IPS-18c (cell line): ENCODE measurements around the gene EGLN2.

ENCODE experiments used
- H3K4me3 ChIP-seq: 2 replicates; pipeline ENCODE4 v1.7.0; 2013; ENCODE audit warnings: low read depth, mild to moderate bottlenecking, low read length, moderate library complexity; ENCODE audit not compliant: insufficient read depth
- H3K9me3 ChIP-seq: one replicate; pipeline ENCODE4 v1.6.1; 2013; ENCODE audit warnings: mild to moderate bottlenecking, low read length, moderate library complexity; ENCODE audit not compliant: control insufficient read depth, insufficient read depth

Gene EGLN2

GRCh38 chr19:40797166-40797962 lies 1.6 kb upstream of the EGLN2 start:
- Histone ChIP-seq H3K9me3 (no peaks in the 10 kb centered on the region), H3K4me3 (no peak overlapping the region)

DNA sequence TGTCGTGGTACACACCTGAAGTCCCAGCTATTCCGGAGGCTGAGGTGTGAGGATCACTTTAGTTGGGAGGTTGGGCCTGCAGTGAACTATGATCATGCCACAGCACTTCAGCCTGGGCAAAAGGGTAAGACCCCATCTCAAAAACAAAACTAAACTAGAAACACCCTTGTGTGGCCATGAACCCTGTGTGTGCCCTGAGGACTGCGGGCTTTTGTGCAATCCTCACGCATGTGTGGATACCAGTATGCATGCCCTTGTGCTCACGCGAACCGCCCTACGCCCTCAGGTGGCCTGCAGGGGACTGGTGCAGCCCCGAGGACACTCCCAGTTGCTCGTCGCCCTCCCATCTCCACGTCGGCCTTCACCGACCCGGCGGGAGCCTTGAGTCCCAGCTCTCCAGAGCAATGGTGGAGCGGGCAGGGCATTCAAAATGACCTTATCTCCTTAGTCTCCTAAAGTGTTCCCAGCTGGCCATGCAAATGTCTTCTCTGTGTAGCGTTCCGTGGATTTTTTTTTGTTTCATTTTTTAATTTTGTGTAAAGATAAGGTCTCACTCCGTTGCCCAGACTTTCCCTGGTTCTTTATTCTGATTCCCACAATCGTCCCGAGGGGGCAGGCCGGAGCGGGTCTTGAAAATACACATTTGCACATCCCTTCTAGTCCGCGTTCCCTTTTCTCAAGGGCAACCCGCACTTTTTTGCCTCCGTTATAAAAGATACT lies 868 bp upstream of the EGLN2 start:
- peak overlapping the region; percentile 74 for H3K4me3 ChIP-seq
- no peaks in the 10 kb centered on the region for H3K9me3 ChIP-seq

DNA sequence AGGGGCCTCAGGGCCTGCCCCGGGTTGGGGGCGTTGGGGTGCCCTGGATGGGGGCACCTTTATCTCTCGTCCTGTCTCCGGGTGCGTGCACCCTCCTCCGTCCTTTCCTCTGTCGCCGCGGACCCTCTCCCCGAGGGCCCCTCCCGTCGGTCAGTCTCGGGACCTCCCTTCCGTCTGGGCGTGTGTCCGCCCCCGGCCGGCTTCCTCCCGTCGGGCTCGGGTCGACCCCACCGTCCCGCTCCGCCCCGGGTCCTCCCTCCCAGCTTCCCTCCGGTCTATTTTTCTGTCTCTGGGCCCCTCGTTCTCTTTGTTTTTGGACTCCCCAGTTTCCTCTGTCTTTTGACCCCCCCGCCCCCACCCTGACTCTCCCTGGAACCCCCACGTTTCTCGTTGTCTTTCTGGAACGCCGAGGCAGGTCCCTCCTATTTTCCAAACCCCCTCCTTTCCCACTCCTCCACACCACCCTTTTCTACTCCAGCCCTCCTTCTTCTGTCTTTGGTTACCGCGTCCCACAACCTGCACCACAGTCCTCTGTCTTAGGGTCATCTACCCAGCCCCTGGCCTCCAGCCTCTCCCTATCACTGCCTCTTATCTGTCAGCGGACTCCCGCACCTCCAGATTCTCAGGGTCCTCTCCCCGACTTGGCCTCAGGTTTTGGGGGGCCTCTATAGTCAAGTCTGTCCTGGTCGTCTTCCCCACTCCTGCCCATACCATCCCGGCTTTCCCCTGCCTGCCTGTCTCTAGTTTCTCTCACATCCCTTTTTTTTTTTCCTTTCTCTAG lies 757 bp downstream of the EGLN2 start:
- H3K9me3 ChIP-seq = no peaks in the 10 kb centered on the region

GRCh38 chr19:40800339-40800996 lies 1.5 kb downstream of the EGLN2 start:
- H3K4me3 ChIP-seq = peak overlapping the region; percentile 75

More for the DNA sequence above, 757 bp downstream of the EGLN2 start:
- peak overlapping the region; percentile 75 for H3K4me3 ChIP-seq

DNA sequence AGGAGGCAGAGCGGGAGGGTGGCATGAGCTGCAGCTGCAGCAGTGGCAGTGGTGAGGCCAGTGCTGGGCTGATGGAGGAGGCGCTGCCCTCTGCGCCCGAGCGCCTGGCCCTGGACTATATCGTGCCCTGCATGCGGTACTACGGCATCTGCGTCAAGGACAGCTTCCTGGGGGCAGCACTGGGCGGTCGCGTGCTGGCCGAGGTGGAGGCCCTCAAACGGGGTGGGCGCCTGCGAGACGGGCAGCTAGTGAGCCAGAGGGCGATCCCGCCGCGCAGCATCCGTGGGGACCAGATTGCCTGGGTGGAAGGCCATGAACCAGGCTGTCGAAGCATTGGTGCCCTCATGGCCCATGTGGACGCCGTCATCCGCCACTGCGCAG lies 2.0 kb downstream of the EGLN2 start:
- H3K9me3 ChIP-seq = no peaks in the 10 kb centered on the region
- H3K4me3 ChIP-seq = no peak overlapping the region; the same call in 1 of the 2 replicates

More at GRCh38 chr19:40800339-40800996, 1.5 kb downstream of the EGLN2 start:
- no peaks in the 10 kb centered on the region for H3K9me3 ChIP-seq

DNA sequence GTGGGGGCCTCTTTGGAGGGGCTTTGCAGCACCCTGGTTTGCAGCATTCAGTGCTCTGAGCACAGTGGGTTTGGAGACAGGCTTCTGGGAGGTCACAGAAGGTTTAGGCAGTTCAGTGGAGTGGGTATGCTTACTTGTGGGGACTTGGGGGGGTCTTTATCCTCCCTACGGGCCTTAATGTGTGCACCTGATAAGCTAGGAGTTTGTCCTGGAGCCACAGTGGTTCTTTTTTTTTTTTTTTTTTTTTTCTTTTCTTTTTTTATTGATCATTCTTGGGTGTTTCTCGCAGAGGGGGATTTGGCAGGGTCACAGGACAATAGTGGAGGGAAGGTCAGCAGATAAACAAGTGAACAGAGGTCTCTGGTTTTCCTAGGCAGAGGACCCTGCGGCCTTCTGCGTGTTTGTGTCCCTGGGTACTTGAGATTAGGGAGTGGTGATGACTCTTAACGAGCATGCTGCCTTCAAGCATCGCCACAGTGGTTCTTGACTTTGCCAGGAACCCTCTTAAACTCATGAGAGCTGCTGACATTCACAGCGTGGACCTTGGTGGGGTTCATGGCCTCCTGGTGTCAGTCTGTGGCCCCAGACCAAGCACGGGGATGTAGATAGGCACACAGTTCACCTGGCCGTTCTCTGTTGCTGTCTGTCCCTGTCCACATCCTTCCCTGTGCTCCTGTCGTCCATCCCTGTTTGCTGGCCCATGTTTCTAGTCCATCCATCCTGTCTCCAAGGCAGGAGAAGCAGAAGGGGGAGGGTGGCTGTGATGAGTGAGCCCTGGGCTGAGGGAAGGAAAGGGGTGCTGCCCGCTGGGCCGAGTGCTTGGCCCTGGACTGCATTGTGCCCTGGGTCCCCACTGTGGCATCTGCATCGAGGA lies 2.7 kb downstream of the EGLN2 start:
- H3K9me3 ChIP-seq = no peaks in the 10 kb centered on the region

DNA sequence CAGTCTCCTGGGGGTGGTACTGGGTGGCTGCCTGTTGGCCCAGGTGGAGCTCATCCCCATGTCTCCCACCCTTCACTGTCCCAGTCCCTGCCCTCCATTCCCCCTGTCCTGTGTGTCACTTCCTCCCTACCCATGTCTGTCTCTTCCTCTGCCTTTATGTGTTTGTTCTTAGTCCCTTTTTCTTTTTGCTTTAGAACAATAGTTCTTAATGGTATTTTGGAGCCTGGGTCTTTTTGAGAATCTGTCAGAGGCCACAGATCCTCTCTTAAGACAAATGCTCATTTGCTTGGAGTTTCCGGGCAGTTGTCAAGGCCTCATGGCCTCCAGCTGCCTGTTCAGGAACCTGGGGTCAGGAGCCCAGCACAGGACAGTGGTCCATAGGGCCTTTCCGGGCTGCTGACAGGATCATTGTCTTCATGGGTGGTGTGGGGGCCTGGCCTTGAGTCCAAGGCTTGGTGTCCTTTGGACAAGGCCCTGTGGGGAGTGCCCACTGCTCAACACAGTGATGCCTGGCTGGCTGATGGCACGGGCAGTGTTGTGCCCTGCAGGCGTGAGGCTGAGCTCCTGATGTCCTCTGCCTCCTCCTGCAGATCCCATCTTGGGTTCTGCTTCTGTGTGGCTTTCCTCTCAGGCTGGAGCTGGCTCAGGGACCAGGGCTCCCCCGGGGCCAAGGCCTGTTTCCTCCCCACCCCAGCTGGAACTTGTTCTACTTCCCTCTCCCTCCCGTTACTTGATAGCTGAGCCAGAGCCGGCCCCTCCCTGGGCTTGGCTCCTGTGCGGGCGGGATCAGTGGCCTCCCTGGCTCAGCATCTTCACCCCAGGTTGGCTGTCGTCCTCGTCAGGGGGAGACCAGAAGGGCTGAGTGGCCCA lies 3.5 kb downstream of the EGLN2 start:
- Histone ChIP-seq H3K9me3 (no peaks in the 10 kb centered on the region), H3K4me3 (no peak overlapping the region)

More for the DNA sequence above, 2.7 kb downstream of the EGLN2 start:
- H3K4me3 ChIP-seq = peak overlapping the region; percentile 20; the same call in 1 of the 2 replicates

- Histone ChIP-seq H3K9me3 (no peaks in the 10 kb centered on the region), H3K4me3 (no peak overlapping the region)
Measured at GRCh38 chr19:40803170-40803856, 4.3 kb downstream of the EGLN2 start.

- no peak overlapping the region for H3K4me3 ChIP-seq
Measured at GRCh38 chr19:40803857-40804782, 5.1 kb downstream of the EGLN2 start.

GRCh38 chr19:40804783-40805242 lies 5.8 kb downstream of the EGLN2 start:
- Histone ChIP-seq H3K4me3 (no peak overlapping the region; the same call in 1 of the 2 replicates), H3K9me3 (no peaks in the 10 kb centered on the region)

More at GRCh38 chr19:40803857-40804782, 5.1 kb downstream of the EGLN2 start:
- H3K9me3 ChIP-seq = no peaks in the 10 kb centered on the region

DNA sequence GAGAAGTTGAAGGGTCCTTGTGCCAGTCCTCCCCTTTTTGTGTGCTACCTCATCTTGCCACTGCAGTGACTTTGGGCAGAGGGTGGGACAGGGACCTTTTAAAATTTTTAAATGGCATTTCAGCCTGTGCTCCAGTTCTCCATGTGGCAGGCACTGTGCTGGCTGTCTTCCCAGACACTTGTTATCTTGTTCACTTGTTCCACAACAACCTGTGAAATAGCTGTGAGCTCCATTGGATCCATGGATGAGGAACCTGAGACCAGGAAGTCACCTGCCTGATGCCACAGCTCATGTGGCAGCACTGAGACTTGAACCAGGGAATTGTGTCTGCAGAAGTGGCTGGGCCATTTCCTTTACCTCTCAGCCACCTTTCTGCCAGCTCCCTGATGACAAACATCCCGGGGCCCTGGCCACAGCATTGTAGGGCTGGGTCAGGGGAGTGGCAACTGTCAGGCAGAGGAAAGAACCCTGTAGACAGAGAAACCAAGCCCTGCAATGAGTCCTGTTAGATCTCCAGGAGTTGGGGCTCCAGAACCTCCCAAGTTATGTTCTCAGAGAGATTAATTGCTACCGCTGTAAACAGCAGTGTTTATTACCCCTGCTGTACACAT lies 6.4 kb downstream of the EGLN2 start:
- H3K9me3 ChIP-seq = no peaks in the 10 kb centered on the region
- no peak overlapping the region; the same call in 1 of the 2 replicates for H3K4me3 ChIP-seq

DNA sequence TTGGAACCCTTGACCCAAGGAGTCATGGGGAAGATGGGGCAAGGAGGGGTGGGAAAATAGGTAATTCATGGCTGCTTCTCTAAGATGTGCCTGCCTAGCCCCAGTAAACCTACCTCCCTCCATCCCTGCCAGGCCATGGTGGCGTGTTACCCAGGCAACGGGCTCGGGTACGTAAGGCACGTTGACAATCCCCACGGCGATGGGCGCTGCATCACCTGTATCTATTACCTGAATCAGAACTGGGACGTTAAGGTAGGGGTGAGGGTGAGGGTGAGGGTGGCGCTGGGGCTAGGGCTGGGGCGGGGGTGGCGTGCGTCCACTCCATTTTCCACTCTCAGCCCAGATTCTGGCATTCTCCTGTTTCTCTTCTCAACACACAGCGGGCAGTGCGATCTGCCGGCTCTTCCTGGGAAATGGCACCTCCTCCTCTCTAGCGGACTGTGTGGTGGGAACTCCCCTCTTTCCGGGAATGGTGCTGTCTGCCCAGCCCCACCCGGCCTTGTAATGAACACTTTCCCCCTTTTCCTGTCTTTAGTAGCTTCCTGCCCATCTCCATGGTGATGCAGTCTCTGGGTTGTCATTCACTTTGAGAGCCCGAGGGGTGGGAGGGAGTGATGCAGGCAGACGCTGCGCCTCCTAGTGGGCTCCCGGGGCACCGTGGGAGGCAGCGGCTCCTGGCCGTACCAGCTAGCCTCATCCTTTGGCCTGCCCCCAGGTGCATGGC lies 7.6 kb downstream of the EGLN2 start:
- peak overlapping the region; percentile 15 for H3K4me3 ChIP-seq
- no peaks in the 10 kb centered on the region for H3K9me3 ChIP-seq
